NB4 (cell line): ENCODE data around the gene NR3C2.

Experiments used
- CTCF ChIP-seq: IDR thresholded peaks from one replicate; pipeline ENCODE4 v1.5.1; 2012; ENCODE audit warnings: low read depth, low read length
- MAX ChIP-seq: IDR thresholded peaks from 2 replicates; pipeline ENCODE4 v1.6.1; 2011; ENCODE audit warnings: low read depth, low read length
- POLR2A ChIP-seq: IDR thresholded peaks from 2 replicates; pipeline ENCODE4 v1.6.1; 2011; ENCODE audit warnings: mild to moderate bottlenecking; ENCODE audit not compliant: insufficient read length; ENCODE audit errors: extremely low read depth

- TF ChIP-seq CTCF (no peak), MAX (no peak), POLR2A (no peak)
These were observed 212.4 kb downstream of the NR3C2 start for GRCh38 chr4:148229798-148230197.
